Activated CD8-positive, alpha-beta T cell treated with anti-CD3 and anti-CD28 coated beads for 36 hours (primary cell): Measurements from ENCODE around the gene TMEM192. TPM values are rescaled to one million over a fixed set of nuclear protein-coding genes. Genes with fewer than 3 reads are reported as not detected.
"Not testable (repeated sequence)": the region's sequence is repeated elsewhere in the genome, so short reads cannot be mapped to it uniquely, and the experiment has no call there.

ENCODE experiments used
- ATAC-seq: fragments of 200-7000 bp; cut with Tn5 transposase; one replicate; pipeline ENCODE4 v1.10.0; 2021; ENCODE audit warnings: mild to moderate bottlenecking, moderate library complexity
- CTCF ChIA-PET: fragments of 350-600 bp; sonication (Branson Sonifier 250); formaldehyde crosslinking; loops from one replicate; lab custom pipeline; 2021; ENCODE audit warnings: antibody characterized with exemption; lab: Charles Lee
- POLR2A ChIA-PET: fragments of 350-600 bp; sonication (Branson Sonifier 250); formaldehyde crosslinking; loops from one replicate; lab custom pipeline; 2021; ENCODE audit warnings: antibody characterized with exemption; lab: Charles Lee
- DNase-seq: peaks from one replicate; pipeline ENCODE4 v3.0.0-alpha.2; 2020
- H3K27ac Mint-ChIP-seq: one replicate; pipeline ENCODE4 v1.8.0; 2021; ENCODE audit warnings: mild to moderate bottlenecking, mixed read lengths
- H3K27me3 Mint-ChIP-seq: one replicate; pipeline ENCODE4 v1.8.0; 2021; ENCODE audit warnings: mixed read lengths
- H3K36me3 Mint-ChIP-seq: one replicate; pipeline ENCODE4 v1.8.0; 2021; ENCODE audit warnings: low read depth, mixed read lengths
- H3K4me1 Mint-ChIP-seq: one replicate; pipeline ENCODE4 v1.8.0; 2021; ENCODE audit warnings: low read depth, mixed read lengths
- H3K4me3 Mint-ChIP-seq: one replicate; pipeline ENCODE4 v1.8.0; 2021; ENCODE audit warnings: mild to moderate bottlenecking, moderate library complexity, mixed read lengths
- H3K9me3 Mint-ChIP-seq: one replicate; pipeline ENCODE4 v1.8.0; 2021; ENCODE audit warnings: mixed read lengths
- intact Hi-C: fragments of 100-400 bp; cut with micrococcal nuclease; formaldehyde crosslinking; loops from one replicate; pipeline ENCODE4 v1.10.0; 2022
- total RNA-seq, 2 experiments: library from RNA; stranded (reverse); gene quantifications; one replicate each; pipeline ENCODE4 v1.2.3, GENCODE V29; 2021
- TF ChIP-seq, protein P1 (sequence below): fragments of 200-600 bp; IDR thresholded peaks from one replicate; pipeline ENCODE4 v1.8.0; 2022; ENCODE audit warnings: antibody characterized with exemption, mild to moderate bottlenecking

Gene TMEM192
- total RNA-seq, 2 experiments from 2014 or later: 7.9 to 10.6 TPM

DNA sequence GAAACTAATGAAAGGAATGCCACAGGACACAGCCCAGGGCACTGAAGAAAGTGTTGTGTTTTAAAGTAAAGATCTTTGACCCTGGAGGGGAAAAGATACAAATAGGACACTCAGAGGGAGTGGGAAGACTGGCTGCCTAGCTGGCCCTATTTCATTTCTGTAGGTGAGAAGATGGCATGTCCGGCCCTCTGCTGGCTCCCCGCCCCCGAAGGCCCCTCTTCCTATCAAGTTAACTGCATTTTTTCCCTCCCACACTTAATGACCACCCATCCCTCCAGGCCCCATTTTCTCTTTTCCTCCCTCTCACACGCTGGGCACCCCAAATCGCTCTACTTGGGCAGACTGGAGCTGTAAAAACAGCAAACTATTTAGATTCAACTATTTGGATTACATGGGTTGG is 64.5 kb downstream of the TMEM192 start:
- no peaks in the 10 kb centered on the region for H3K36me3 Mint-ChIP-seq
- TF ChIP-seq, protein P1, sequence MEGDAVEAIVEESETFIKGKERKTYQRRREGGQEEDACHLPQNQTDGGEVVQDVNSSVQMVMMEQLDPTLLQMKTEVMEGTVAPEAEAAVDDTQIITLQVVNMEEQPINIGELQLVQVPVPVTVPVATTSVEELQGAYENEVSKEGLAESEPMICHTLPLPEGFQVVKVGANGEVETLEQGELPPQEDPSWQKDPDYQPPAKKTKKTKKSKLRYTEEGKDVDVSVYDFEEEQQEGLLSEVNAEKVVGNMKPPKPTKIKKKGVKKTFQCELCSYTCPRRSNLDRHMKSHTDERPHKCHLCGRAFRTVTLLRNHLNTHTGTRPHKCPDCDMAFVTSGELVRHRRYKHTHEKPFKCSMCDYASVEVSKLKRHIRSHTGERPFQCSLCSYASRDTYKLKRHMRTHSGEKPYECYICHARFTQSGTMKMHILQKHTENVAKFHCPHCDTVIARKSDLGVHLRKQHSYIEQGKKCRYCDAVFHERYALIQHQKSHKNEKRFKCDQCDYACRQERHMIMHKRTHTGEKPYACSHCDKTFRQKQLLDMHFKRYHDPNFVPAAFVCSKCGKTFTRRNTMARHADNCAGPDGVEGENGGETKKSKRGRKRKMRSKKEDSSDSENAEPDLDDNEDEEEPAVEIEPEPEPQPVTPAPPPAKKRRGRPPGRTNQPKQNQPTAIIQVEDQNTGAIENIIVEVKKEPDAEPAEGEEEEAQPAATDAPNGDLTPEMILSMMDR: no peak
- H3K27ac Mint-ChIP-seq: no peak overlapping the region
- no peaks in the 10 kb centered on the region for H3K4me1 Mint-ChIP-seq
- DNase-seq (no peak), ATAC-seq (no peak)
- CTCF ChIA-PET: no interaction called here
- intact Hi-C loops: no loop called here
- no peaks in the 10 kb centered on the region for H3K9me3 Mint-ChIP-seq
- no peak overlapping the region for H3K4me3 Mint-ChIP-seq
- POLR2A ChIA-PET: no interaction called here
- peaks cover 2% of the 10 kb centered on the region for H3K27me3 Mint-ChIP-seq

DNA sequence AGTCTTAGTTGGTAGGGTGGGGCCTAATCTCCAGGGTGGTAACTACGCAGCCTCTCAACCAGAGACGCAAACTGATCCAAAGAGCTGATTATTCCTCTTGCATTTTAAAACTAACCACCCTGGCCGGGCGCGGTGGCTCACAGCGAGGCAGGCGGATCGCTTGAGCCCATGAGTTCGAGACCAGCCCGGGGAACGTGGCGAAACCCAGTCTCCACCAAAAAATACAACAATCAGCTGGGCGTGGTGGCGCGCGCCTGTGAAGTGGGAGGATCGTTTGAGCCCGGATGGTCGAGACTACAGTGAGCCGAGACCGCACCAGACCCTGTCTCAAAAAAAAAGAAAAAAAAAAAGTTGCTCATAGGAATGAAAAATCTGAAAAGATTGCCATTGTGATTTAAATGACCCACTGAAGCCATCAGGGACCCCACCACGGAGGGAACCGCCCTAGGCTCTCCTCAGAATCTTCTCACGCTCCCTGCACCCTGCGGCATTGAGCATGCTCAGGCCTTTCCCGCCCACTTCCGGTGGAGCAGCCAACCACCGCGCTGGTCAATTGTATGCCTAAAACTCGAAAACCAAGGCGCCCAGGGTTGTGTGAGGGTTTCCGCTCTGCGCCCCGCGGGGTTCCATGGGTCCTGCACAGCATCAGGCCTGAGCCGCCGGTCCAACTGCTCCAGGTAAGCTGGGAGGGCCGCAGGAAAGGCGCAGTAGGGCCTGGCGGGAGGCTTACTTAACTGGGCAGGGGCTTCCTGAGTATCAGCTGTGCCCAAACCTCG is 81.0 kb downstream of the TMEM192 start, which contains the start of gene TRIM60:
Gene TRIM60 (plus strand): TSS at position 564 of the 776 bp plus-strand sequence. CDS start 8,074 bp downstream, outside the sequence.
- TF ChIP-seq, protein P1: no peak
- H3K27me3 Mint-ChIP-seq: peaks cover 3% of the 10 kb centered on the region
- intact Hi-C loops: no loop called here
- DNase-seq (no peak), ATAC-seq (no peak)
- H3K27ac Mint-ChIP-seq: no peak within 1 kb of the TSS
- CTCF ChIA-PET: no interaction called here
- H3K36me3 Mint-ChIP-seq: no peaks in the 10 kb centered on the region
- no peaks in the 10 kb centered on the region for H3K9me3 Mint-ChIP-seq
- no peaks in the 10 kb centered on the region for H3K4me1 Mint-ChIP-seq
- no peak within 1 kb of the TSS for H3K4me3 Mint-ChIP-seq
- POLR2A ChIA-PET: no interaction called here

DNA sequence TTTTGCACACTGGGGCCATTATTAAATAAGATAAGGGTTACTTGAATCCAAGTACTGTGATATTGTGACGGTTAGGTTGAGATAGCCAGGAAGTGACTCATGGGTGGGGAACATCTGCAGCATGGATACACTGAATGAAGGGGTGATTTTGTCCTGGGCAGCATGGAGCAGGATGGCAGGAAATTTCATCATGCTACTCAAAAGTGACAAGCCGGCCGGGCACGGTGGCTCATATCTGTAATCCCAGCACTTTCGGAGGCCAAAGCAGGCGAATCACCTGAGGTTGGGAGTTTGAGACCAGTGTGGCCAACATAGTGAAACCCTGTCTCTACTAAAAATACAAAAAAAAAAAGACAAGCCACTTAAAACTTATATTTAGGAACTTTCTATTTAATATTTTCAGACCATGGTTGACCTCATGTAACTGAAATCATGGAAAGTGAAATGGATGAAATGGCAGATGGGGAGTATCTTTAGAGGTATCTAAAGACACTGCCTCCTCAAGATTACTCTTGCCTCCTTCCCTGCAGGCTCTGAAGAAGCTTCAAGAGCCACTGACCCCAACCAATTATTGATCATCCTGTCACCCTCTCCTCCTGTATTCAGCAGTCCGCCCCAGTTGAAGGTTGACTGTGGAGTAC is 84.8 kb downstream of the TMEM192 start:
- Mint-ChIP-seq H3K4me1 (no peaks in the 10 kb centered on the region), H3K27ac (no peak overlapping the region), H3K36me3 (no peaks in the 10 kb centered on the region), H3K9me3 (no peaks in the 10 kb centered on the region), H3K4me3 (no peak overlapping the region), H3K27me3 (peaks cover 3% of the 10 kb centered on the region)
- no peak for ATAC-seq
- intact Hi-C loops: no loop called here
- ChIA-PET CTCF (no interaction called here), POLR2A (no interaction called here)
- TF ChIP-seq, protein P1: no peak
- no peak for DNase-seq

GRCh38 chr4:165025782-165026181 is 86.9 kb downstream of the TMEM192 start:
- H3K27me3 Mint-ChIP-seq, H3K36me3 Mint-ChIP-seq, H3K27ac Mint-ChIP-seq, CTCF ChIA-PET, intact Hi-C loops, H3K4me1 Mint-ChIP-seq, DNase-seq, ATAC-seq, POLR2A ChIA-PET, H3K4me3 Mint-ChIP-seq, H3K9me3 Mint-ChIP-seq: not testable (repeated sequence)

Other genes starting within 250 kb of the TMEM192 start
- gene APELA, start 235.7 kb downstream of the TMEM192 start, total RNA-seq: not detected
- gene TRIM61, start 135.2 kb downstream of the TMEM192 start, total RNA-seq: 1 to 10 TPM; 1.1 to 1.2 TPM
- gene TRIM60, start 80.9 kb downstream of the TMEM192 start, total RNA-seq: not detected
- not detected for gene TRIM75, start 59.0 kb downstream of the TMEM192 start, total RNA-seq
- 10 to 100 TPM; 24.5 to 29.4 TPM for gene KLHL2, start 94.7 kb upstream of the TMEM192 start, total RNA-seq
- gene MSMO1, start 214.8 kb upstream of the TMEM192 start, total RNA-seq: 10 to 100 TPM; 42.3 to 43.2 TPM